GM18498 (cell line): ENCODE measurements around the gene RGS6.

Experiments used
- ATAC-seq: cut with Tn5 transposase; IDR thresholded peaks from one replicate; pipeline ENCODE4 v1.9.1; 2021; ENCODE audit warnings: mild to moderate bottlenecking, moderate library complexity; ENCODE audit not compliant: unreplicated experiment

The RGS6 gene

GRCh38 chr14:72377016-72377415 lies 444.8 kb downstream of the RGS6 start:
- ATAC-seq = no peak

GRCh38 chr14:72380456-72380855 lies 448.2 kb downstream of the RGS6 start:
- no peak for ATAC-seq

DNA sequence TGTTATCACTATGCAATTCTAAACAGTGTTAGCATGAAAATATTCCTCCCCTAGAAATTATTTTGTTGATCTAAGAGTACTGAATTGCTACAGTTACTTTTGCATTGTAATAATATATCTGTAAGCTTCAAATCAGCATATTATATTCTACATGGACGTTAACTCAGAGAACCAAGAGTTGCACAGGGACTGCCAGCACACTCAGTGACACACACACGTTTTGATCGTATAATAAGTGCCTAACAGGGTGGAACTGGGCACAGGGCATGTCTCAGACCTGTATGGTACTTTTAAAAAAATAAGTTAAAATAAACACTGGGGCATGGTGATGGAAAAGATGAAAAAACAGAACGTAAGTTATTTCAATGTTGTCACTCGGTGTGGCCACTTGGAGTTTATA lies 451.6 kb downstream of the RGS6 start:
- ATAC-seq = no peak

DNA sequence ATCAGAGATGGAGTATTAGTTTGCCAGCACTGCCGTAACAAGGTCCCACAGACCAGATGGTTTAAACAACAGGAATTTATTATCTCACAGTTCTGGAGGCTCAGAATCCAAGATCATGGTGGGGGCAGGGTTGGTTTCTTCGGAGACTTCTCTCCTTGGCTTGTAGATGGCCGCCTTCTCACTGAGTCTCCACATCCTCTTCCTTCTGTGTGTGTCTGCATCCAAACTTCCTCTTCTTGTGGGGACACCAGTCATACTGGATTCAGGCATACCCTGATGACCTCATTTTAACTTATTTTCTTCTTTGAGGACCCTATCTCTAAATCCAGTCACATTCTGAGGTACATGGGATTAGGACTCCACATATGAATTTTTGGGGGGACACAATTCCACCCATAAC lies 455.5 kb downstream of the RGS6 start:
- ATAC-seq = no peak

DNA sequence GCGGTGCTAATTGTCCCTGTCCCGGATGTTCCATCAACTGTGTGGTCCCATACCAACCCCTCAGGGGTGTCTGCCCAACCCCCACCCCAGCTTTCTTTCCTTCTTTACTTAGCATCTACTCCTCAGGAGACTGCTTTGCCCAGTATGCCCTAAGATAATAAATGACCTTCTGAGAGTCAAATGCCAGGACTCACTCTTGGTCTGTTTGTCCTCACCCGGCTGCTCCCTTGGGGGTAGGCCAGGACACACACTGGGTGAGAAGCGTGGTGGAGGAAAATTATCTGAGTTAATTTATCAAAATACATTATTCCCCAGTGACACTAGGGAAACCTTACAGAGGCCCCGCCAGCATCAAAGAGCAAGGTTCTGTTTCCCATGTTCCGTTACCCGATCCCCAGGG lies 457.0 kb downstream of the RGS6 start:
- no peak for ATAC-seq

DNA sequence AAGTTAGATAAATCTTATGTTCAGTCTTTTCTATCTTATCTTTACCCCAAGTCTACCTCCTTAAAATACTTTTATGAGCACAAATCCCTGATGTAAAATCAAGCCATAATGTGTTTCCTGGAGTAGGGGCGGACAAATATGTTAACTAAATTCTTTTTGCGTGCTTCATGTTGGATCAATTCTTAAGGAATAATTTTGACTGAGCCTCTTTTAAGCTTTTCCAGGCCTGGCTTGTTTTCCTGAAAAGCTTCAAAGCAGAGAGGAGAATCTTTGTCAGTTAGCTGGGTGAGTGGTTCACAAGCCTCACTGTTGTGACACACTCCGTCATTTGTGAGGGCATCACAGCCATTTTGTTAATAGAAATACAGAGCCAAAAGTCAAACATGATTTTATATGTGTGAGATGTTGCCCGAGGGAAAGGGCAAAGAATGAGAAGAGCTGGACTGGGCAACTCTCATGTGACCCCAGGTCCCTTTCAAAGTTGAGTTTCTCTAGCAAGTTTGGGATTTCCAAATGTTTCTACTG lies 468.9 kb downstream of the RGS6 start:
- ATAC-seq = no peak

DNA sequence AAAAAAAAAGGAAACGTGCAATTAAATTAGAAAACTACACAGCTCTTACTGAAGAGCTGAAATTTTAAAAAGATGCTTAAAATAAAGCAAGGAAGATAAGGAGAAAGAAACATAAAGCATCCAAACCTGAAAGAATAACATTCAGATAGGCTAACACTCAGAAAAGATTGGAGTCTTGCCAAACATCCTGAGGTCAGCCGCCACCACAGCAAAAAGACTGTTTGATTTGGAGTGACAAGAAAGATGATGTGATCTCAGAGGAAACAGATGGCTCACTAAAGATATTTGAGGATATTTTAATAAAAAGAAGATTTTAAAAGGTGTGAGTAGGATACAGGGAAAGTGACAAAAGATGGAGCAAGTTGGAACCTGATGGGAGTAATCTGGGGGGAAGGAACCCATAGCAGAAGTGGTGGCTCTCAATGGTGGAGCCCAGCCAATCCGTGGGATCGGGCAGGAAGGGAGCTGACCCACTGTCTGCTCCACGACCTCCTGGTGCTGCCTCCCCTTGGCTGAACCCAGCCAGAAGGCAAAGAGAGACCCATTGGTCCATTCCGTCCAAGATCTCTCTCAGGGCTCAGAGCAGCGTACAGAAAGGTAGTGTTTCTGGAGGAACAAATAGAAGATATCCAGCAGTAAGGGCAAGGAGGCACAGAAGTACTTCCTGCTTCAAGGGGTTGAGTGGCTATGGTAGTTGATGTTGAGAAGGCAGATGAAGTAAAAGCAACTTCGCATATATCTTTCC lies 469.6 kb downstream of the RGS6 start:
- no peak for ATAC-seq

GRCh38 chr14:72402377-72402772 lies 470.1 kb downstream of the RGS6 start:
- no peak for ATAC-seq

- no peak for ATAC-seq
Observed at GRCh38 chr14:72404106-72404774, 472.0 kb downstream of the RGS6 start.

DNA sequence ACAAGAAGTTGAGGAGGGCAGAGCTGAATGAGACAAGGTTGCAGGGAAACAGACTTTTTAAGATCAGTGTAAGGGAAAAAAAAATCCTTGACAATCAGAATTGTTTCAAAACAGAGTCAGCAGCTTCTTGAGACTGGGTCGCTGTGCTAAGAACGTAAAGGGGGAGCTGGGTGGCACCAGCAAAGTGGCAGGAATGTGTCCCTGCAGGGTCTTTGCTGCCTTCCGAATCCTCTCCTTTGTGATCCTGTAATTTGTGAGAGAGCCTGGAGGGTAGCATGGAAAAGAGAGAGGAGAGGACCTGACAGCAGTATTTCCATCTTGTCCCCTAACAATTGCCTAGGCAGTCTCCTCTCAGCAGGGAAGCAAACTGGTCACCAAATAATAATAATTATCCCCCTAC lies 472.8 kb downstream of the RGS6 start:
- ATAC-seq = no peak

- no peak for ATAC-seq
Observed at GRCh38 chr14:72408020-72408419, 475.8 kb downstream of the RGS6 start.

- ATAC-seq = no peak
Observed at GRCh38 chr14:72409047-72409446, 476.8 kb downstream of the RGS6 start.

- no peak for ATAC-seq
Observed at GRCh38 chr14:72416081-72416849, 484.0 kb downstream of the RGS6 start.

GRCh38 chr14:72416892-72417291 lies 484.7 kb downstream of the RGS6 start:
- no peak for ATAC-seq

DNA sequence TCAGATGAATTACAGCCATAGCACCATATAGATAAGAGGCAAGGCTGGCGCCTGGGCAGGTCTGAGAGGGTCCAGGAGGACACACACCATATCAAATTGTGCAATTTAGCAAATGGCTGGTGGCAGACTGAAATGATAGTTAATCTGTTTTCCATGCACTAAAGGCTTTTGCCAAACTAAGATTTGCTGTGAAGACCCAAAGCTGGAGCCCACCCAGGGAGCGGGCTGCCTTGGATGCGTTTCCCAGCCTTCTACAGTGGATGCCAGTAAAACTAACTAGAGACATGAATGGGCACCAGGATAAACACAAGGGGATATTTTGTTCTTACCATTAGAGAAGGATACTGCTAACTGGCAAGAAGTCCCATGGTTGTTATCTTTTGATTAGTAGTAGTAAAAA lies 486.6 kb downstream of the RGS6 start:
- ATAC-seq = no peak

GRCh38 chr14:72419226-72419775 lies 487.1 kb downstream of the RGS6 start:
- no peak for ATAC-seq

DNA sequence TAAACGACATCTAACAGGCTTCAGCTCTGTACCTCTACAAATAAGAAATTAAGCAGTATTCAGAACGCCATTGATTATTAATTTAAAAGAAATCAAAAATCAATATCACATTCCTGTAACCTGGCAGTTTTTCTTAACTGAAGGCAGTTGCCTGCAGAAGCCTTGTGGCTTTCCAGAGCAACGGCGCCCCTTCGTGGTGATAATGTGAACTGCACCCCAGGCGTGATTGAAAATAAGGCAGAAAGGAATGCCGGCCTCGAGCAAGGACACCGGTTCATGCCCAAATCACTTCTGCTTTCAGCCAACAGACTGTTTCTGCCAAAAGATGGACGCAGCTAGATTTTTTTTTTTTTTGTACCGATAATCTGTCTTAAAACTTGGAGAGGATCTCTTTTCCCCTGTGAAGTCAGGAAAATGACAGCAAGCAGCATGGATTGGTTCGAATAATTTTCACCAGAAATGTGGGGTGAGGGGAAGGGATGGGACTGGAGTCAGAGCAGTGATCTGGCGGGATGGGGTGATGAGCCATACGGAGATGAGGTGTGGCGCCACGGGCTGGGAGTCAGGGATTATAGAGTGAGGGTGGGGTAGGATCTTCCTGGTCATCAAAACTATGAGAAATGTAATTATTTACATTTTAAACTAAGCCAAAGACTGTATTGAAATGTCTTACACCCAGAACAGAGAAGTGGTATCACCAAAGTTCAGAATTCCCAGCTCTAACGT lies 488.7 kb downstream of the RGS6 start:
- no peak for ATAC-seq

DNA sequence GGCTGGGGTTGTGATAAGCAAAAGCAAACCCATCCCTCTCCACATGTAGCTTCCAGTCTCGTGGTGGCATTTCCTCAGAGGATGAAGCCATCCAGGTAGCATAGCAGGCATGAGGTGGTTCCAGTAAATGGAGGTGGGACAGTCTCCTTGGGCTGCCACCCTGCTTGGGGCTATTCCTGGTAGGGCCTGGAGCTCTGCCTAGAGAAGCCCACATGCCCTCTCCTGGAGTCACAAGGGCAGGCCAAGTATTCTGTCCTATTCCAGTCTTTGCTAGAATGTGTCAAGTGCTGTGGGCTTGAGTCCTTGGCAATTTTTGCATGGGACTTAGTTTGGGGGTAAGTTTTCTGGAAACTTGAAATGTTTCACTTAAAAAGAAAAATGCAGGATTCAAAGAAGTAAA lies 491.7 kb downstream of the RGS6 start:
- no peak for ATAC-seq

DNA sequence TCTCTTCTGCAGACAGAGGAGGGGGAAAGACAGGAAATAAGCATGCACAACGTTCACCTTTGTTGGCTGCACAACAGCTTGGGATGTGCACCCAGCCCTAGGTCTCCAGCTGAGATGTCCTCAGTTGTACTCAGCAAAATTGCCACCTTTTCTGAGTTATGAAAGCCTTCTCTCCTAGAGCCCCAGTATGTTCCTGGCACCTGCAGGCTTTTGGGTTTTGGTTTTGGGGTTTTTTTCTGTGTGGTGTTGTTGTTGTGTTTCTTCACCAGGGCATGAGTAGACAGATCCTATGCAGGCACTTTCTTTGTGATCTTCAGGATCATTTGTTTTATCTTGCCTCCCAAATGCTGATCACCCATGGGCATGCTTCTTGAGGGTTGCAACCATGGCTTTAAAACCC lies 498.2 kb downstream of the RGS6 start:
- ATAC-seq = no peak

DNA sequence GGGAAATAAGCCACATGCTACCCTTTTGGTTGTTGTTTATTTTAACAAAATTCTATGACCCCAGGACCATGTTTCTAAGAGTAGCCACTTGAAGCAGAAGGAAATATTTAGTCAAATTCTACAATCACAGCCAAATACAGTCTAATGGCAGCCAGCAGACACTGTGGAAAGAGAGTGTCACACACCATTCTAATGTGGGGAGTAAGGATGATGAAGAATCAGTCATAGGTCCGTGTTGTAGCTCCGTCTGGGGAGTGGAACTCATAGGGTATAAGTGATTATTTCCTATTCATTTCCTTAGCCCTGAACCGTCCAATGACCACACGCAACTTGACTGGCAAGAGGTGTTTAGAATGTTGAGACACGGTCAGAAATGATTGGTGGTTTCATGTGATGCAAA lies 500.5 kb downstream of the RGS6 start:
- ATAC-seq = no peak

DNA sequence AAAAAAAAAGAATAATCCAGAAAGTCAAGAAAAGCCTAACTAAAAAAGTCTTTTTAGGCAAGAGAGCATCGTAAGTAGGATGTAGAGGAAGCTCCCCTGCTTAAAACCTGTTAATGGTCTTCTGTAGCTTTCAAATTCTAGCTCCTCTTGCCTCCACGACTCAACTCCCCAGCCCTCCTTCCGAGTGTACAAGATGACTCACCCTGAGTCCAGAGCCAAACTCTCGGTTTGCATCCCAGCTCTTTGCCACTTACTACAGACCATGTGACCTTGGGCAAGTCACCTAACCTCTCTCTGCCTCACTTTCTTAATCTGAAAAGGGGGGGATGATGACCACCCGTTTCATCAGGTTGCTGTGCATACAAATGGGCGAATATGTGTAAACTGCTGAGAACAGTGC lies 501.3 kb downstream of the RGS6 start:
- ATAC-seq = no peak
